HG03520 (cell line): Measurements from ENCODE around the gene GALNT9.
"Not testable (repeated sequence)": the region's sequence is repeated elsewhere in the genome, so short reads cannot be mapped to it uniquely, and the experiment has no call there.

Experiments used
- ATAC-seq: cut with Tn5 transposase; IDR thresholded peaks from one replicate; pipeline ENCODE4 v1.9.1; 2021; ENCODE audit warnings: mild to moderate bottlenecking, moderate library complexity; ENCODE audit not compliant: unreplicated experiment

Gene GALNT9

DNA sequence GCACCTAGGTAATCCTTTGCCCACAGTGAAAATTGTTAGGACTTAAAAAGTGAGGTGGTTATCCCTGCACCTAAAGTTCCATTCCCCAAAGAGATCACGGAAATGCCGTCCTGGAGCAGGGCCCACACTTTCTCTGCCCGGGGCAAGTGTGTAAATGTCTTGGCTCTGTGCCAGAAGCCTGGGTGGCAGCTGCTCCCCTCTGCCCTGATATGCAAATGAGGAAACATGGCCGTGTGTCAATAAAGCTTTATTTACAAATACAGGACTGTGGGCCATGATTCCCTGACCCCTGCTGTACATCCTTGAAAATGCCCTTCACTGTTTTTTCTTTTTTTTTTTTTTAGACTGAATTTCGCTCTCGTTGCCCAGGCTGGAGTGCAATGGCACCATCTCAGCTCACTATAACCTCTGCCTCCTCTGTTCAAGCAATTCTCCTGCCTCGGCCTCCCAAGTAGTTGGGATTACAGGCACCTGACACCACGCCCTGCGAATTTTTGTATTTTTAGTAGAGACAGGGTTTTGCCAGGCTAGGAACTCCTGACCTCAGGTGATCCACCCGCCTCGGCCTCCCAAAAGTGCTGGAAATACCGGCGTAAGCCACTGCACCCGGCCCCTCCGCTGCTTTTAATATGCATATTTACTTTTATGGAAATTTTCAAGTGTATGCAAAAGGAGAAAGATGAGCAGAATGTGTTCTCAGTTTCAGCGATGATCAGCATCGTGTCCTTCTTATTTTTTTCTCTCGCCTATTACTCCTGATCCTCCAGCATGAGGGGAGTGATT, 75.5 kb downstream of the GALNT9 start:
- no peak for ATAC-seq

DNA sequence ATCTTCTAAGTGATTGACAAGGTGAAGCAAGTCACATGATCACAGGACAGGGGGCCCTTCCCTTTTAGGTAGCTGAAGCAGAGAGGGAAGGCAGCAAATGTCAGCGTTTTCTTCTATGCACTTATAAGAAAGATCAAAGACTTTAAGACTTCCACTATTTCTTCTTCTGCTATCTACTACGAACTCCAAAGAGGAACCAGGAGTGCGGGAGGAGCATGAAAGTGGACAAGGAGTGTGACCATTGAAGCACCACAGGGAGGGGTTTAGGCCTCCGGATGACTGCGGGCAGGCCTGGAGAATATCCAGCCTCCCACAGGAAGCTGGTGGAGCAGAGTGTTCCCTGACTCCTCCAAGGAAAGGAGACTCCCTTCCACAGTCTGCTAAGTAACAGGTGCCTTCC, 76.4 kb downstream of the GALNT9 start:
- ATAC-seq: not testable (repeated sequence)

DNA sequence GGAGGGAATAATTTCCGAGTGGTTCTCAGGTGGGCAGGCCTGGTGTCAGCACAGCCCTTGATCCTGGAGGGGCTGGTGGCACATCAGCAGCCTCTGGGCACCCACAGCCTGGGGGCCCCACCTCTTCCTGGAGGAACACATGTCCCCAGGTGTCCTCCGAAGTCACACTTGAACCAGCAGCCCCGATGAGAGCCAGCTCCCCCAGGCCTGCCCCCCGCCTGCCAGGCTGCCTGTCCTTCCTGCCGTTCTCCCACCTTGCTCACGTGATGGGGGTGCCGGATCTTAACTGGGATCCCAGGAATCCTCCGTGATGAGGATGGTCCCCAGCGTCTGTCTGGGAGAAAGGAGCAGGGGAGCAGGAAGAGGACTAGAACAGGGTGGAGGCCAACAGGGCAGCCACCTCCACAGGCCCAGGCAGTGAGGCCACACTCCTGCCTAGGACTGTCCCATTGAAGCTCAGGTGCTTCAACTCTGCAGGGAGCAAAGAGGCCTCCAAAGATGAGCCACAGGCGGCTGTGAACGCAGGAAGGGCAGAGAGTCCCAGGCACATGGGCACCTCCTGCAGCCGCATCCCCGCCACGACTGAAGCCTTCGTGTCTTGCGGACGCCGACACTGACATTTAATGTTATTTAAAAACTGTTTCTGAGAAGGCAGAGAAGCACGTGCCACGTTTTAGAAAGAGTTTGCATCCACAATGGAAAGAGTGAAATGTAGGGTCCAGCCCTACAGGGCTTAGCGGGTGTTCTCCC, 77.5 kb downstream of the GALNT9 start:
- ATAC-seq: no peak

DNA sequence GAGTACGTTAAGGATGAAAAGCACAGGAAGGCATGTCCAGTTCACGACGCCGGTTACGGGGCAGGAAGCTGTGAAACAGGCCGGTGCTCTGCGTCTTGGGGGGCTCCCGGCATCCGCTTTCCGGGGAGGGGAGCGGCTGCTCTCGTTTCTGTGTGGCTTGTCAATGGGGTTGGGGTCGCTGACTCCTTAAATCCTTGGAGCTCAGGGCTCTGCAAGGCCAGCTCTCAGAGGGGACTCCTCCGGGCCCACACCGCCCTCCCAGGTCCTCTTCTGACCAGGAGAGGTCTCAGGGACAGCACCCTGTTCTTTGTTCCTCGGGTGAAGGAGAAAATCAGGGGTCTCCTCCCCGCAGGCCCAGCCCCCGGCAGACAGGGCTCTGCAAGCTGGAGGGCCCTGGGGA, 78.1 kb downstream of the GALNT9 start:
- no peak for ATAC-seq

DNA sequence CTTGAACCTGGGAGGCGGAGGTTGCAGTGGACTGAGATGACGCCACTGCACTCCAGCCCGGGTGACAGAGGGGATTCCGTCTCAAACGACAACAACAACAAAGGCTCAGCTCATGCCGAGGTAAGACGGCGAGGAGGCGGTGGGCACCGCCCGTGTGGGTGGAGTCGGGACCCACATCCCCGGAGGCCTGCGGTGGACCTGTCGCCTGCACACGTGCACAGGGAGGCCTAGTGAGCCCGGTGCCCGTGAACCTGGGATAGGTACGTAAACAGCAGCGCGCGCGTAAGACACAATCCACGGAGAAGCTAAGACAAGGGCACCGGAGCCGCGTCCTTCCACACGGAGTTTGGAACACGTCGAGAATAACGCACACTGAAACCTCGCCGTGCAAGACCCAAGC, 78.7 kb downstream of the GALNT9 start:
- no peak for ATAC-seq

DNA sequence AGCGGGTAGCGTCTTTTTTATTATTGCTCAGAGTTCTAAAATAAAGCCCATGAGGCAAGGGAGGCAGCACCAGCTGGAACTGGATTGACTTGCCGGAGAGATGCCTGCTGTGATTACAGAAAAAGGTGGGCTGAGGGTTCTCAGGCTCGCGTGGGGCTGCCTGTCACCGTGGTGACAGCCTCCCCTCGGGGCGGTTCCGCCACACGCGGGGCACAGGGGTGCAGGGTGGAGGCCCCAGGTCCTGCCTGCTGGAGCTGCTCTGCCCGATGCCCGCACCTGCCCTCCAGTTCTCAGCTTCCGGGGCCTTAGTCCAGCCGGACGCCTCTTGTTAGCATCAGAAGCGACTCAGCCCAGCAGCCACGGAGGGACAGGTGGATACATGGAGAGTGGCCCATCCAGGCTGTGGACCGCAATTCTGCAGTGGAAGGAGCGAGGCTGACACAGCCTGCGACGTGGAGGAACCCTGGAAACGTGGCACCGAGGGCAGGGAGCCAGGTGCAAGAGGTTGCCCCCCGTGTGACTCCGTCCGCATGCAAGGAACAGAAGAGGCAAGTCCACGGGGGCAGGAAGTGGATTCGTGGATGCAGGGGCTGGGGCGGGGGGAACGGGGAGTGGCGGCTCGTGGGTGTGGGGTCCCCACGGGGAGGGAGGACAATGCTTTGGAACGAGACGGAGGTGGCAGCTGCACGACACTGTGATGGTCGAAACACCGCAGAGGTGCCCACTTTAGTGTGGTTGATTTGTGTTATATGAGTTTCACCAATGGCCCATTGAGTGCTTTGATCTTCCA, 79.5 kb downstream of the GALNT9 start:
- no peak for ATAC-seq

DNA sequence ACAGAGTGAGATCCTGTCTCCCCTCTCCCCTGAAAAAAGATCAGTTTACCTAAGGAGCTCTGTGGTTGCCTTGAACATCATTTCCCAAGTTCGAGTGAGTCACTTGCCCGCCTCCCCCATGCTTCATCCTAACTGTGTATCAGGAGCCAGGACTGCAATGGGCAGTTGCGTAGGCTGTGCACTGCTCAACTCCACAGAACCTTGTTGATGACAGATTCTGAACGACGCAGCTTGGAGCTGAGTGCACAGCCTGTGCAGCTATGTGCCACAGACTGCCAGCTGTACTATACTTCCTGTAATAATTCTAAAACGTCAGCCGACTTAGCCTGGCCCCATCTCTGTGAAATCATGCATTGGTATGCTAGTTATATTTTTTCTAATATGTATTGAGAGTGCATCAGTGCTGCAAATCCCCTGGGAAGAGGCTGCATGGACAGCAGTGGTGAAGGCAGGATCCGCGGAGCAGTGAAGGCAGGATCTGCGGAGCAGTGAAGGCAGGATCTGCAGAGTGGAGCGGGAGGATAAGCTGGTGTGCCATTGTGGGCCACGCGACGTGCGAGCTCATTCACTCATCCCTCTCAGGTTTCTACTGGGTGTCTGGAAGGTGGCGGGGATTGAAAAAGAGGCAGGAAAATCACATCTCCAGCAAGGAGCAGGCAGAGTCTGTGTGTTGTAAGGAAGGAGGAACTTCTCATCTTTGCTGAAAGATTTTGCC, 80.8 kb downstream of the GALNT9 start:
- ATAC-seq: no peak

DNA sequence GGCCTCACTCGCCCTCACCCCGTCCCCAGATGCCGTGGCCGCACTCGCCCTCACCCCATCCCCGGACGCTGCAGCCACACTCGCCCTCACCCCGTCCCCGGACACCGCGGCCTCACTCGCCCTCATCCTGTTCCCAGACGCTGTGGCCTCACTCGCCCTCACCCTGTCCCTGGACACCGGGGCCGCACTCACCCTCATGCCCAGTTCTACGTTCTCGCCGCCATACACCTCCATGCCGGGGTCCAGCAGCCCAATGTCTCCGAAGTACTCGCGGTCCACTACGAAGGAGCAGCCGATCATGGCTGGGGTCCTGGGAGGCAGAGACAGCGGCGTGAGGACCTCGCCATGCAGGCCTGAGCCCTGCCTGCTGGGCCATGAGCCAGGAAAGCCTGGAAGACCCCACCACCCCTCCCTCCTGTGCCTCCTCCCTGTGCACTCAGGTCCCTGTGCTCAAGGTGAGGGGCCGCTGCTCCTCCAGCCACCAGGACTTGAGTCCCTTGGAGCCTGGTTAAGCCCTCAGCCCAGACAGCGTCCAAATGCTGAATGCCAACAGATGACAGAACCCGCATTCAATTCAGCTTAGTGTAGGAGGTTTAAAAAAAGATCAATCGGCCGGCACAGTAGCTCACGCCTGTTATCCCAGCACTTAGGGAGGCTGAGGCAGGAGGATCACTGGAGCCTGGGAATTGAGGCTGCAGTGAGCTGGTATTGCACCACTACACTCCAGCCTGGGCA, 81.5 kb downstream of the GALNT9 start:
- ATAC-seq: no peak

DNA sequence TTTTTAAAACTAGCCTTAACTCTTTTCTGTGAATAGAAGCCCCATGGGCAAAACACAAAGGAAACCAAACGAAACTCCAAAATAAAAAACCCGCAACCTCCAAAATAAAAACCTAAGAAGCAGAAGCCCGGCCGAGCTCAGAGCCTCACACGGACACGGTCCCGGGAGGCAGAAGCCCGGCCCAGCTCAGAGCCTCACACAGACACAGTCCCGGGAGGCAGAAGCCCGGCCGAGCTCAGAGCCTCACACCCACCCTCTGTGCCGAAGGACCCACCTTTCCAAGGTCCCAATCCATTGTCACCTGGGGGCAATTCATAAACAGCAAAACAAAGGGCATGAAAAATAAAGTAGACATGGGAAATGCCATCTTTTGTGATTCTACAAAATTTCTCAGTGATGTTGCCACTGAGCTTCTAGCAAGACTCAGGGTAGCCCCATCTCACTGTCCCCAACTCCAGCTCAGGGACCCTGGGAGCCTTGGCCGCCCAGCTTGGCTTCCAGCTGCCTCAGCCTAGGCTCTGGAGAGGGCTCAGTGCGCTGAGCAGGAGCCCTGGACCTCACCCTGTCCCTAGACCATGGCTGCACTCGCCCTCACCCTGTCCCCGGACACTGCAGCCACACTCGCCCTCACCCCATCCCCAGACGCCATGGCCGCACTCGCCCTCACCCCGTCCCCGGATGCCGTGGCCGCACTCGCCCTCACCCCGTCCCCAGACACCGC, 82.2 kb downstream of the GALNT9 start:
- ATAC-seq: no peak

DNA sequence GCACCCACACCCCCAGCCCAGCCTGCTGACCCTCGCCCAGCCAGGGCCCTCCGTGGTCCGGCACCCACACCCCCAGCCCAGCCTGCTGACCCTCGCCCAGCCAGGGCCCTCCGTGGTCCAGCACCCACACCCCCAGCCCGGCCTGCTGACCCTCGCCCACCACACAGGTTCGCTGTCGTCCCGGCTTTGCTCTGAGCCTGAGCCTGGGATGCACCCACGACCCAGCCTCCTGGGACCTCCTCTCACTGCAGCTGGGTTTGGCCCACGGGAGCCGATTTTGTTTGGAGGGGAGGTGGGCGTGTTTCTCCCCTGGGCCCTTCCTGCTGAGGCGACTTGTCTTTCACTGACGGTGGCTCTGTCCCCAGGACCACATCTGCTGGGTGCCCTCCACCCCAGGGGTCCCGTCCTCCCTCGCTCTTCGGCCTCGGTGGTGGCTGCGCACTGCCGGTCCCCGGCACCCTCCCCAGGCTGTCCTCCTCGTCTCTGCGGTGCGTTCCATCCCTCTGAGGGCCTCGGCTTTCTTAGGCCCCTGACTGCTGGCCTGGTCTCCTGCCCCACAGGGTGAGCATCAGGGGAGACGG, 83.8 kb downstream of the GALNT9 start:
- ATAC-seq: no peak

DNA sequence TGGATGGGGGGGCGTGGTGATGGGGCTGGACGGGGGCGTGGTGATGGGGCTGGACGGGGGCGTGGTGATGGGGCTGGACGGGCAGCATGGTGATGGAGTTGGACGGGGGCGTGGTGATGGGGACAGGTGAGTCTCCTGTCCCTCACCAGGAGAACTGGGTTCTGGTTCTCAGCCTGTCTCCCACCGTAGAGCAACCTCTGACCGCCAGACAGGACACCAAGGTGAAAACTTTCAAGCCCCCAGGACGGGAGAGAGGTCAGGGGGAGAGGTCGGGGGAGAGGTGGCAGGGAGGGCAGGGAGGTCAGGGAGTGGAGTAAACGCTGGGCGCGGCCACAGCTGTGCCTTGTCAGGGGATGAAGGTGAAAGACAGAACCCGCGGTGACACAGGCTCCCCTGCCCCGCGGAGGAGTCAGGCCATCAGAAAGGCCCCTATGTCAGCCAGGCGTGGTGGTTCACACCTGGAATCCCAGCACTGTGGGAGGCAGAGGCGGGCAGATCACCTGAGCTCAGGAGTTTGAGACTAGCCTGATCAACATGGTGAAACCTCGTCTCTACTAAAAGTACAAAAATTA, 84.6 kb downstream of the GALNT9 start:
- ATAC-seq: no peak

DNA sequence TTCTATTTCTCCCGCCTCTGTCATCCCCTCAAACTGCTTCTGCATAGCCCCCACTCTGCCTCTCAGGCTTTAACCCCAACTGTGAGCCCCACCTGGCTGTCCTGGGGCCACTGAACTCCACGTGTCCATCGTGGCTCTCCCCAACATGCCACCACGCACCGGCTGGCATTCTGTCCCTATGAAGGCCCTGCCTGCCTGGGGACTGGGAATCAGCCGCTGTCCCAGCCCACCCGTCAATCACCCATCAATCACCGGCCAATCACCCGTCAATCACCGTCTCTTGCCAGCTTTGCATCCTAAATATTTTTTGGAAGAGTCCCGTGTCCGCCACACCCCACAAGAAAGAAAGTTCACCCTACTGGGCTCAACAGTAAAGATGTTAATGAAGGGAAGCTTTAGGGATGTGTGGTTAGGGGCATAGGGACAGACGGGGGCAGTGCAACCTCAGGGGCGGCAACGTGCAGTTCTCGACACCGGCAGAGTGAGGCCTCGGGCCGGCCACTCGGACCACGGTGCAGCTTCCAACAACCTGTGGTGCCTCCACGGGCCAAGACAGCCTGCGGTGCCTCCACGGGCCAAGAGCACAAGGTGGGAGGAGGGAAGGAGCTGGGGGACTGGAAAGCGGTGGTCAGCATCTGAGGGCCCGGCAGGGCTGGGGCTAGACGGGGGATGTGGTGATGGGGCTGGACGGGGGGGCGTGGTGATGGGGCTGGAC, 85.6 kb downstream of the GALNT9 start:
- ATAC-seq: no peak

DNA sequence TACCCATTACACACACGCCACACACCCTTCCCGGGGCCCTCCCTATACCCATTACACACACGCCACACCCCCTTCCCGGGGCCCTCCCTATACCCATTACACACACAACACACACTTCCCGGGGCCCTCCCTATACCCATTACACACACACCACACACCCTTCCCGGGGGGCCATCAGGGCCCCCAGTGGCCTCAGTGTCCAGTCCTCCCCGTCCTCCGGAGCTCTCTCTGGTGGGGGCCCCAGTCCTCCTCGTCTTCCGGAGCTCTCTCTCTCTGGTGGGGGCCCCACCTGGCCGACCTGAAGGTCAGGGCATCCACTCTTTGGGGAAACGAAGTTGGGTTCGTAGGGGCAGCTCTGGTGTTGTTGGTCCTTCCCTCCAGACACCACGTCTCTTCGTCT, 86.2 kb downstream of the GALNT9 start:
- not testable (repeated sequence) for ATAC-seq

DNA sequence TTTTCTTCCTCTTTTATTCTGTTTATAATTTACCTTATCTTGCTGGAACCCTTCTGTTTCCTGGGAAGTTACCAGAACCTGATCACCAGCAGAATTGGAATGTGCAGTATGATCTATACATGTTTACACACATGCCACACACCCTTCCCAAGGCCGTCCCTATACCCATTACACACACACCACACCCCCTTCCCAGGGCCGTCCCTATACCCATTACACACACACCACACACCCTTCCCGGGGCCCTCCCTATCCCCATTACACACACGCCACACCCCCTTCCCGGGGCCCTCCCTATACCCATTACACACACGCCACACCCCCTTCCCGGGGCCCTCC, 88.8 kb downstream of the GALNT9 start:
- not testable (repeated sequence) for ATAC-seq

DNA sequence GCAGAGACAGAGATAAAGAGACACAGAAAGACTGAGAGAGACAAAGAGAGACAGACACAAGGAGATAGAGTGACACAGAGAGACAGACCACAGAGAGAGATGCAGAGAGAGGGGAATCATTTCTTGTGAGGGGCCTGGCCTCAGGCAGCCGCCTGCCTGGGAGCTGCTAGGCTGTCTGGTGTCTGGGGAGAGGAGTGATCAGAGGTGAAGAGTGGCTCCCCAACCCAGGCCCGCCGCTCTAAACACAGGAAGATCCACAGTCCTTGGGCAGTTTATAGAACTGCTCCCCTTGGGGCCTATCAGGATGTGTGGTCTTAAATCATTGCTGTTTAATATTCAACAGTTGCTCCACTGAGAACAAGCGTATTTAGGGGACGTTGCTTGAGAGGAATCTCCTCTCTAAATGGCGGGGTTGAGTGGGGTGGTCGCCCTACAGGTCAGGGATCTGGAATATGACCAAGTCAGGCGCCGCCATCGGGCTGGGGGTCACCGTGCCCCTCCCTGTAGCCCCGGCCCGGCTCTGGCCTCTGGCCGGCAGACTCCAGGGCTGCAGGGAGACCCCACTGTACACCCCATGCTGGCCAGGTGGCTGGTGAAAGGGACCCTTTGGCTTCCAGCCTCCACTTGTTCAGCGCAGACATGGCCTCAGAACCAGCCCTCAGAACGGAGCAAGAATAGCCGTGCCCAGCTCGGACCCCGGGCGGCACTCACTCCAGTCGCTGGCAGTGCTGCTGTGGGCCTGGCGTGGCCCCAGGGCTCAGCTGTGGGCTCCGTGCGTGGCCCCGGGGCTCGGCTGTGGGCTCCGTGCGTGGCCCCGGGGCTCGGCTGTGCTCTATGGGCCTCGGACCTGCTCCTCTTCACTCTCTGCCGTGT, 89.4 kb downstream of the GALNT9 start:
- no peak for ATAC-seq

DNA sequence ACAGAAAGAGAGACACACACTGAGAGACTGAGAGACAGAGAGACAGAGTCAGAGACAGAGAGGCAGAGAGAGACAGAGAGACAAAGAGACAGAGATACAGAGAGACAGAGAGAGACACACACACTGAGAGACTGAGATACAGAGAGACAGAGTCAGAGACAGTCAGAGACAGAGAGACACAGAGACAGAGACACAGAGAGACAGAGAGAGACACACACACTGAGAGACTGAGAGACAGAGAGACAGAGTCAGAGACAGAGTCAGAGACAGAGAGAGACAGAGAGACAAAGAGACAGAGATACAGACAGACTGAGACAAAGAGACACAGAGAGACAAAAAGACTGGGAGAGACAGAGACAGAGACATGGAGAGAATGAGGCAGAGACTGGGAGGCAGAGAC, 90.0 kb downstream of the GALNT9 start:
- no peak for ATAC-seq

DNA sequence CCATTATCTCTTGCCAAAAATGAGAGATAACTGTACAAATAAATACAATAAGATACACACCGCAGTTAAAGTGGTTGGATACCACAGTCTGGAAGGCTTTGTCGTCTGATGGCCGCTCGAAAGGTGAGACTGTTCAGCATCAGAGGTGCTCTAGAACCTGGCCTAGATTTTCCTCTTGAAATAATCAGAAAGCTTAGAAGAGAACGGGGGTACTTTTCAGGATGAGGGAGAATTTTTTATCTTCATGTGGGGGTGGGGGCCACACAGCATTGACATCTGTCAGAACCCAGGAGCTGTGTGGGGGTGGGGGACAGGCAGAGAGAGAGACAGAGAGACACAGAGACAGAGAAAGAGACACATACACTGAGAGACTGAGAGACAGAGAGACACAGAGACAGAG, 90.5 kb downstream of the GALNT9 start:
- no peak for ATAC-seq

DNA sequence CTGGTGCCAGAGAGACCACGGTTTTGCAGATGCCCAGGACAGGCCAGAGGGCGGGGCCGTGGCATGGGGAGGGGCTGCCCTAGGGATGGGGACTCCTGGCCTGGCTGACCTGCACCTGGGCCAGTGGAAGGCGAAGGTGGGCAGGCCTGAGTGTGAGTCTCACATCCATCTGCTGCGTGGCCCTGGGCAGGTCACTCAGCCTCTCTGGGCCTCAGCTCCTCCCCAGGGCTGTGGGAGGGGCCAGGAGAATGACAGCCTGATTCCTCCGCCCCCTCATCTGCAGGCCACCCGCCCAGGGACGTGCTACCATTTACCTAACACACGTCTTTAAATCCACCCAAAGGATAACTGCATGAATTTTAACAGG, 90.9 kb downstream of the GALNT9 start:
- no peak for ATAC-seq
